ENCODE data around the gene BTBD8.

Gene BTBD8

GRCh38 chr1:92136341-92136740, 56.2 kb downstream of the BTBD8 start:
- TF ChIP-seq CTCF (IDR thresholded peaks at IDR 0.05; ENCODE audit: insufficient read depth, low read depth, low read length, missing control alignments) = no peak
- DNase-seq (ENCODE audit: low read depth) = no peak
- H3K4me3 ChIP-seq (ENCODE audit: low read depth, low read length) = no peak overlapping the region

- no peak for TF ChIP-seq CTCF (IDR thresholded peaks at IDR 0.05; ENCODE audit: insufficient read depth, low read depth, low read length, missing control alignments)
- no peak overlapping the region for H3K4me3 ChIP-seq (ENCODE audit: low read depth, low read length)
- no peak for DNase-seq (ENCODE audit: low read depth)
Observed at GRCh38 chr1:92154934-92155333, 74.8 kb downstream of the BTBD8 start.

GRCh38 chr1:92159593-92159992, 79.4 kb downstream of the BTBD8 start:
- TF ChIP-seq CTCF (IDR thresholded peaks at IDR 0.05; ENCODE audit: insufficient read depth, low read depth, low read length, missing control alignments) = no peak
- H3K4me3 ChIP-seq (ENCODE audit: low read depth, low read length) = no peak overlapping the region
- no peak for DNase-seq (ENCODE audit: low read depth)

- no peak overlapping the region for H3K4me3 ChIP-seq (ENCODE audit: low read depth, low read length)
- DNase-seq (ENCODE audit: low read depth) = no peak
- no peak for TF ChIP-seq CTCF (IDR thresholded peaks at IDR 0.05; ENCODE audit: insufficient read depth, low read depth, low read length, missing control alignments)
Observed at GRCh38 chr1:92165389-92165788, 85.2 kb downstream of the BTBD8 start.

- DNase-seq (ENCODE audit: low read depth) = no peak
- H3K4me3 ChIP-seq (ENCODE audit: low read depth, low read length) = no peak overlapping the region
- TF ChIP-seq CTCF (IDR thresholded peaks at IDR 0.05; ENCODE audit: insufficient read depth, low read depth, low read length, missing control alignments) = no peak
Observed at GRCh38 chr1:92167151-92167550, 87.0 kb downstream of the BTBD8 start.

- no peak overlapping the region for H3K4me3 ChIP-seq (ENCODE audit: low read depth, low read length)
- TF ChIP-seq CTCF (IDR thresholded peaks at IDR 0.05; ENCODE audit: insufficient read depth, low read depth, low read length, missing control alignments) = no peak
- DNase-seq (ENCODE audit: low read depth) = no peak
Observed at GRCh38 chr1:92168657-92169056, 88.5 kb downstream of the BTBD8 start.

GRCh38 chr1:92169214-92170005, 89.3 kb downstream of the BTBD8 start:
- DNase-seq (ENCODE audit: low read depth) = no peak
- TF ChIP-seq CTCF (IDR thresholded peaks at IDR 0.05; ENCODE audit: insufficient read depth, low read depth, low read length, missing control alignments) = no peak
- H3K4me3 ChIP-seq (ENCODE audit: low read depth, low read length) = no peak overlapping the region
